ENCODE measurements around the gene TRIP13.

GRCh38 chr5:860506-861150 is 32.1 kb upstream of the TRIP13 start:
- no peak for TF ChIP-seq CTCF (IDR thresholded peaks at IDR 0.05; ENCODE audit: poor library complexity)
- TF ChIP-seq EZH2phosphoT487 (IDR thresholded peaks at IDR 0.05; ENCODE audit: low read depth, severe bottlenecking, unreplicated experiment): no peak
